ENCODE results near the gene DNAJA2. TPM values are rescaled to one million over a fixed set of nuclear protein-coding genes. Genes with fewer than 3 reads are reported as not detected.
"Not testable (repeated sequence)": the region's sequence is repeated elsewhere in the genome, so short reads cannot be mapped to it uniquely, and the experiment has no call there.

Gene DNAJA2
- total RNA-seq, 1 experiment from 2014 or later = 85.2 TPM

DNA sequence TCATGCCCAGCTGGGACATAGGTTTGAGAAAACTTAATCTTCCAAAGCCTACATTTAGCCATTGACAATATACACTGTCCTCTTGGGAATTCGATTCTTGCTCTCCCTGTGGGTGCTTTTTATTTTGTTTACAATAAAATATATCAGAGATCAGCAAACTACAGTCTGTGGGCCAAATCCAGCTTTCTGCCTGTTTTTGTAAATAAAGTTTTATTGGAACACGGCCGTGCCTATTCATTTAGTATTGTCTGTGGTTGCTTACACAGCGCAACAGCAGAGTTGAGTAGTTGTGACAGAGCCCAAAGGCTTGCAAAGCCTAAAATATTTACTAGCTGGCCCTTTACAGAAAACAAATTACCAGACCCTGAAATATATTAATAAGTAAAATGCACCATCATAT lies 39.7 kb upstream of the DNAJA2 start:
- Histone ChIP-seq H3K4me3 (ENCODE audit: low read depth, low read length, poor library complexity, severe bottlenecking) (no peak overlapping the region), H3K27ac (ENCODE audit: low read depth, low read length, poor library complexity, severe bottlenecking) (no peak overlapping the region), H3K9me3 (ENCODE audit: low read depth, low read length, poor library complexity, severe bottlenecking) (no peaks in the 10 kb centered on the region), H3K4me1 (ENCODE audit: insufficient read depth, low read length, poor library complexity, severe bottlenecking) (no peaks in the 10 kb centered on the region), H3K27me3 (replicated peaks; ENCODE audit: insufficient read depth, low read depth, low read length, poor library complexity) (no peaks in the 10 kb centered on the region), H3K36me3 (ENCODE audit: insufficient read depth, low read length, poor library complexity, severe bottlenecking) (no peaks in the 10 kb centered on the region)
- intact Hi-C loops (cut with micrococcal nuclease; ENCODE audit: unreplicated experiment) = no loop called here
- ChIA-PET CTCF (no interaction called here), POLR2A (ENCODE audit: low non-redundant PET) (no interaction called here)
- no TSS peak for BruUV-seq (replicated peaks)
- TF ChIP-seq EZH2 (IDR thresholded peaks at IDR 0.05; ENCODE audit: borderline replicate concordance, low read depth, low read length, poor library complexity, severe bottlenecking) (no peak), CTCF (conservative IDR thresholded peaks at IDR 0.05; ENCODE audit: low read depth, low read length) (no peak)
- no peak for DNase-seq (ENCODE audit: low spot score)

DNA sequence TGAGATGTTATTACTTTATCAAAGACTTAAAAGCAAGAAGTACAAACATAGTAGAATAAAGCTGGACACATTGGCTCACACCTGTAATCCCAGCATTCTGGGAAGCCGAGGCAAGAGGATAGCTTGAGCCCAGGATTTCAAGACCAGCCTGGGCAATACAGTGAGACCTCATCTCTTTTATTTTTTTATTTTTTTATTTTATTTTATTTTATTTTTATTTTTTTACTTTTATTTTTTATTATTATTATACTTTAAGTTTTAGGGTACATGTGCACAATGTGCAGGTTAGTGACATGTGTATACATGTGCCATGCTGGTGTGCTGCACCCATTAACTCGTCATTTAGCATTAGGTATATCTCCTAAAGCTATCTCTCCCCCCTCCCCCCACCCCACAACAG lies 37.3 kb upstream of the DNAJA2 start:
- CTCF ChIA-PET; intact Hi-C loops (cut with micrococcal nuclease; ENCODE audit: unreplicated experiment); BruUV-seq (replicated peaks); POLR2A ChIA-PET (ENCODE audit: low non-redundant PET); H3K27me3 ChIP-seq (replicated peaks; ENCODE audit: insufficient read depth, low read depth, low read length, poor library complexity); H3K4me1 ChIP-seq (ENCODE audit: insufficient read depth, low read length, poor library complexity, severe bottlenecking); H3K9me3 ChIP-seq (ENCODE audit: low read depth, low read length, poor library complexity, severe bottlenecking); DNase-seq (ENCODE audit: low spot score); H3K27ac ChIP-seq (ENCODE audit: low read depth, low read length, poor library complexity, severe bottlenecking); H3K4me3 ChIP-seq (ENCODE audit: low read depth, low read length, poor library complexity, severe bottlenecking); H3K36me3 ChIP-seq (ENCODE audit: insufficient read depth, low read length, poor library complexity, severe bottlenecking): not testable (repeated sequence)

DNA sequence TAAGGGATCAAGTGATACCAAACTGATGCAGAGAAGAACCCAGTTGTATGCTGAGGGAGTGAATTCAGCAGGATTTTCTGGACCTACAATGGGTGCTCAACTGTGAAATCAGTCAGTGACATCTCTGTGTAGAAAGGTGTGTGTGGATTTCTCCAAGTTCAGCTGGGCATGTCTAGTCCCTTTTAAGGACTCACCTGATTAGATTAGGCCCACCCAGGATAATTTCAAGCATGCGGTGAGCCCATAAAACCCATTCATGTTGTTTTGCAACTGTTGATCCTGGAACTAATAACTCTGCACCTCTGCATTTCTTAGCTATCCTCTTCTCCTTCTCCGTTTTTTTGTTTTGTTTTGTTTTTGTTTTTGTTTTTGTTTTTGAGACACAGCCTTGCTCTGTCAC lies 35.1 kb upstream of the DNAJA2 start:
- no peak overlapping the region for H3K4me3 ChIP-seq (ENCODE audit: low read depth, low read length, poor library complexity, severe bottlenecking)
- no peak for DNase-seq (ENCODE audit: low spot score)
- H3K27me3 ChIP-seq (replicated peaks; ENCODE audit: insufficient read depth, low read depth, low read length, poor library complexity) = no peaks in the 10 kb centered on the region
- ChIA-PET POLR2A (ENCODE audit: low non-redundant PET) (no interaction called here), CTCF (no interaction called here)
- TF ChIP-seq CTCF (conservative IDR thresholded peaks at IDR 0.05; ENCODE audit: low read depth, low read length) (no peak), EZH2 (IDR thresholded peaks at IDR 0.05; ENCODE audit: borderline replicate concordance, low read depth, low read length, poor library complexity, severe bottlenecking) (no peak)
- intact Hi-C loops (cut with micrococcal nuclease; ENCODE audit: unreplicated experiment) = no loop called here
- no peaks in the 10 kb centered on the region for H3K4me1 ChIP-seq (ENCODE audit: insufficient read depth, low read length, poor library complexity, severe bottlenecking)
- H3K9me3 ChIP-seq (ENCODE audit: low read depth, low read length, poor library complexity, severe bottlenecking) = no peaks in the 10 kb centered on the region
- no peak overlapping the region for H3K27ac ChIP-seq (ENCODE audit: low read depth, low read length, poor library complexity, severe bottlenecking)
- no peaks in the 10 kb centered on the region for H3K36me3 ChIP-seq (ENCODE audit: insufficient read depth, low read length, poor library complexity, severe bottlenecking)
- no TSS peak for BruUV-seq (replicated peaks)

DNA sequence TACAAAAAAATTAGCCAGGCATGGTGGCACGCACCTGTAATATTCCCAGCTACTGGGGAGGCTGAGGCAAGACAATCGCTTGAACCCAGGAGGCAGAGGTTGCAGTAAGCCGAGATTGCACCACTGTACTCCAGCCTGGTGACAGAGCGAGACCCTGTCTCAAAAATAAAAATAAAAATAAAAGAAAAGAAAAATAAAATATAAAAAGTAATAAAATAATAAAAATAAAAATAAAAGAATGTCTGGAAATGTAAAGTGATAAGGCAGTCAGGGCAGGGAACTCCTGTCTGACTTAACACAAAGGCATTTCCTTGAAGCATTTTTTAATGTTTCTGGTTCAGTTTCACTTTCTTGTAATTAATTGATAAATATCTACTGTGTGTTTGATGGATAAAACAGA lies 34.7 kb upstream of the DNAJA2 start:
- Histone ChIP-seq H3K27me3 (replicated peaks; ENCODE audit: insufficient read depth, low read depth, low read length, poor library complexity) (no peaks in the 10 kb centered on the region), H3K9me3 (ENCODE audit: low read depth, low read length, poor library complexity, severe bottlenecking) (no peaks in the 10 kb centered on the region), H3K4me1 (ENCODE audit: insufficient read depth, low read length, poor library complexity, severe bottlenecking) (no peaks in the 10 kb centered on the region), H3K27ac (ENCODE audit: low read depth, low read length, poor library complexity, severe bottlenecking) (no peak overlapping the region), H3K4me3 (ENCODE audit: low read depth, low read length, poor library complexity, severe bottlenecking) (no peak overlapping the region), H3K36me3 (ENCODE audit: insufficient read depth, low read length, poor library complexity, severe bottlenecking) (no peaks in the 10 kb centered on the region)
- ChIA-PET POLR2A (ENCODE audit: low non-redundant PET) (no interaction called here), CTCF (no interaction called here)
- no peak for DNase-seq (ENCODE audit: low spot score)
- intact Hi-C loops (cut with micrococcal nuclease; ENCODE audit: unreplicated experiment) = no loop called here
- no TSS peak for BruUV-seq (replicated peaks)
- TF ChIP-seq CTCF (conservative IDR thresholded peaks at IDR 0.05; ENCODE audit: low read depth, low read length) = no peak
- no peak for TF ChIP-seq EZH2 (IDR thresholded peaks at IDR 0.05; ENCODE audit: borderline replicate concordance, low read depth, low read length, poor library complexity, severe bottlenecking)
